NCI-H1436 (cell line): ENCODE results near the gene NAB1.
"Not testable (repeated sequence)": the region's sequence is repeated elsewhere in the genome, so short reads cannot be mapped to it uniquely, and the experiment has no call there.

Experiments
- DNase-seq: peaks from one replicate; lab custom pipeline; 2025; lab: John Stamatoyannopoulos, UW

NAB1 gene

GRCh38 chr2:190670182-190670946 is 21.5 kb downstream of the NAB1 start:
- no peak for DNase-seq

- DNase-seq = no peak
Measured at GRCh38 chr2:190674966-190675650, 26.2 kb downstream of the NAB1 start.

- no peak for DNase-seq
Measured at GRCh38 chr2:190677255-190677654, 28.4 kb downstream of the NAB1 start.

DNA sequence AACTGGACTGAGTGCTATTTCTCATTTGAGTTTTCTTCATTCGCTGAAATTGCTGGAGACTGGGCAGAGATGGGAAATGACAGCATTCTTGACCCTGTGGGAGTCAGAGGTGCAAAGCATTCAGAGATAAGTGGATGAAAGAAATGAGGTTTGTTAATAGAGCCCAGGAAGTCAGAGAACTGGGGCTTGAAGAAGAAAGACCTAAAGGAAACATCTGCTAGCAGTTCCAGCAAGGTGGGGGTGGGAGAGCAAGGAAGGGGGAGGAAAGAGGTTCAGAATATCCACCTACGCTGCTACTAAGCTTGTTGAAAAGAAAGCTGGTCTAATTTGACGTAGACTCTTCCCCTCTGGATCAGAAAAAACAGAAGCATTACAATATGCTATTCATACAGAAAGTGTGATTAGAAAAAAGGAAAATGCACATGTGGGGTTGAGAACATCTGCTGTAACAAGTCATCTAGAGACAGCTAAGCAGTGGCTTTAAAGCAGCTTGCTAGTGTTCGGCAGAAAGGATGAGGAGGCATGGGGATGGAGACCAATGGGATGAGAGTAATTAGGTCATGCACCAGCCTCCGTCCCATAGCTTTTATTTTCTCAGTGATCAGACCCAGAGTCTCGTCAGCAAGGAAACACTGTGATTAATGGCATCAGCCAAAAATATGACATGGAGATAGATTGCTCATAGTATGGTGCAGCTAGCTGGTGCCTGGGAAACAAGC is 29.7 kb downstream of the NAB1 start:
- no peak for DNase-seq

DNA sequence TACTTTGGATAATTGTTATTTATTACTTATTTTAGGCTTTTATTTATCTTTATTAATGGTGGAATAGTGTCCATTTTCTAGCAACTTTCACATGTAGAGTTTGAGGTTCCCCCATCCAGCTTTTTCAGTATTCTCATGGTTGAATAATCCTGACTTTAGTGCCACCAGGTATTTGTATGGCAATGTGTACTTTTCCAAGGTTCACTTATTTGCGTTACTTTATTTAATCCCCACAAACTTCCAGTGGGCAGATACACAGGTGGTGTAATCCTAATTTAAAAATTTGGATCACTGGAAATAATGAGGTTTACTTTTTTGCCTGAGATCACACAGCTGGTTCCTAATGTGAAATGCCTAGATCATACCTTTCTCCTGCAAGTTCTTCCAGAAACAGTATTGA is 30.5 kb downstream of the NAB1 start:
- DNase-seq = no peak

DNA sequence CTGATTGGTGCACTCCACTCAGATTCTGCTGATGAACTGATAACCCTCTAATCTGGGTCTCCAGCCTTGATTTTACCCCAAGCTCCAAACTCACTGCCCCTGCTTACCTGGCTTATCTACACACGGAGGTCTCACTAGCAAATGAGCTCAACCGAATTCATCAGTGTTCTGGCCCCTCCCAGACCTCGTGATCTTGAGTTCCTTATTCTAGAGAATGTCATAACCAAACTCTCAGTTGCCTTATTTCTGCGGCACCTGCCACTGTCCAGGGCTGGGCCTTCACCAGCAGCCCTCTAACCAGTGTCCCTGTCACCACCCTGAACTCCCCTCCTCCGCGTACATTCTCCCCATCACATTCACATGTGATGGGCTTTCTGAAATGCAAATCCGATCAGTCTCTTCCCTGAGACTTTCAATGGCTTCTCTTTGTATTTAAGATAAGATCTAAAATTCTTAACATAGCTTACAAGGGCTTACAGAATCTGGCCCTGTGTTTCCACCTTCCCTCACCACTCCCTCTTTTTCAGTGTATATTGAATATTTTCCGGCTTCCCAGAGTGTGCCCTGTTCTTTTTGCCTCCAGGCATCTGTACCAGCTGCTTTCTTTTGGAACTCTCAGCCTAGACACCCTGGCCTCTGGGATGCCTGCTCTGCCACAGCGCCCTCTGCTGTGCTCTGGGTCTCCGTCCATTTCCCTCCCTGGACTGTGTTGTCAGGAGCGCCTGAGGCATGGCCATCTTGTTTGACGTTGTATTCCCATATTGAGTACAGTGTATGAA is 31.1 kb downstream of the NAB1 start:
- DNase-seq = no peak

- DNase-seq = no peak
Measured at GRCh38 chr2:190682168-190682567, 33.3 kb downstream of the NAB1 start.

DNA sequence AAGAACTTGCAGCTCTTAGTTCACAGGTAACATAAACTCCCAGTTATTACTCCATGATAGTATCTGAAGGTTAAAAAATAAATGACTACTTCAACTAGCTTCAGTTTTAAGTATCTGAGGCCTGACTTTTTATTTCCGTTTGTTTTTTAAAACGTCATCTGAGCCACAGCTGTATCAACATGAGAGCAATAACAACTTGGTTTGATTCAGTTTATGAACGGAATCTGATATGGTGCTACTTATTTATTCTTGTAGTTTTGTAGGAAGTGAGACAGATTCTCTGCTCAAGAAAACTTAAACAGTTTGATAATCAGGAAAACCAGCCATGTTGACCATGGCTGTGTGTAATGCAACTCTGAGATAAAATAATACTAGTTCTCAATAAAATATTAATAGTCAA is 34.9 kb downstream of the NAB1 start:
- DNase-seq = no peak

DNA sequence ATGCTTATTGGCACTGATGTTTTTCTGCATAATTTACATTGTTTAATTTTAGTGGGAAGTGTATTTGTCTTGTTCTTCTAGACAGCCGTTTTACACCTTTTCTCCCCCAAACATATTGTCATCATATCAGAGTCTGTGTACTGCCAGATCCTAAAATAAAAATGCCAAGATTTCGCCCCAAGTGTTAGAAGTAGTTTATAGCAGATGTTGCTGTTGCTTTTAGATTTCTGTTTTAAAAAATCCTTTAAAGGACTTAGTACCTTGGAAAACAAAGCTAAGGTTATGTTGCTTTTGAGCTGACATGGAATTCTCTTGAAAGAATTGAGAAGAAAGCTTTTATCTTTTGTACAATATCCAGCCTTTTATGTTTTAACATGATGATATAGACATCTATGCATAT is 36.0 kb downstream of the NAB1 start:
- no peak for DNase-seq

- DNase-seq = no peak
Measured at GRCh38 chr2:190685333-190685732, 36.5 kb downstream of the NAB1 start.

- DNase-seq = no peak
Measured at GRCh38 chr2:190693533-190694232, 44.8 kb downstream of the NAB1 start.

GRCh38 chr2:190694479-190694878 is 45.6 kb downstream of the NAB1 start:
- no peak for DNase-seq

DNA sequence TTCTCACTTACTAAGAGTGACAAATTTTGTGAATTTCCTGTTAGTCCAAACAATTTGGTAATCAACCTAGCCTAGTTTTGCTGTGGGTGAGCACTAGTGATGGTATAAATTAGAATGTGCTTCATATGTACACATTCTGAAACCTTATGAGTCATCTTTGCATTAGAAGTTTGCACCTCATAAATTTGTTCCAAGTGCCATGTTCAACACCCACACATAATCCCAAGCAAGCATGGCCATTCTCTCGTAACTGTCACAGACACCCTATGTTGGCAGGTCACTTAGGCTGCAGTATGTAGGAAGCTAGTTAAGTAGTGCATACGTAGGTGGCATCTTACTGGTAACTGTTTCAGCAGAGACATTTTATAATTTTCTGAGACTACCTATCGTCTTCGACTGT is 46.9 kb downstream of the NAB1 start:
- no peak for DNase-seq

DNA sequence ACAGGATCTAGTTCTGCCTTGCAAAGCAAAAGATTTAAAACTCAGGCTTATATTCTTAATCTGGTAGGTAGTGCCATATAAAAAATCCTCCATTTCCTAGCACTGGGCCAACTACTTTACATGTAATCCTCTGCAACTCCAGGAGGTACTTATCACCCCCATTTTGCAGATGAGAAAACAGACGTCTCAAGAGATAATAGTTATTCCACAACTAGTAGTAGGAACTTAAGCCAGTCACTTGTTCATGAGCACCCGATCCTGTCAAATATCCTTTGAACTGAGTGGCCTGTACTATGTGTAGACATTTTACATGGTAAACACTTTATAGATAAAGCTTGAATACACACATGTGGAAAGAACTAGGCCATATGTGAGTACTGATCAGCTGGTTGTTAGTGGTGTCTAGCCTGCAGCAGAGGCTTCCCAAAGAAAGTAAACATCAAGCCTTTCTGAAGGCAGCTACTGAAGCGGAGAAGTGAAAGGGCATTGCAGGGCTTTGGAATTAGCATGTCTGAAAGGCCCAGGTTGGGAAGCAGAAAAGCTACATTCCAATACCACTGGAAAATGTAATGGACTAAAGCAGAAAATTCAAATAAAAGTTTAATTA is 48.0 kb downstream of the NAB1 start:
- no peak for DNase-seq

DNA sequence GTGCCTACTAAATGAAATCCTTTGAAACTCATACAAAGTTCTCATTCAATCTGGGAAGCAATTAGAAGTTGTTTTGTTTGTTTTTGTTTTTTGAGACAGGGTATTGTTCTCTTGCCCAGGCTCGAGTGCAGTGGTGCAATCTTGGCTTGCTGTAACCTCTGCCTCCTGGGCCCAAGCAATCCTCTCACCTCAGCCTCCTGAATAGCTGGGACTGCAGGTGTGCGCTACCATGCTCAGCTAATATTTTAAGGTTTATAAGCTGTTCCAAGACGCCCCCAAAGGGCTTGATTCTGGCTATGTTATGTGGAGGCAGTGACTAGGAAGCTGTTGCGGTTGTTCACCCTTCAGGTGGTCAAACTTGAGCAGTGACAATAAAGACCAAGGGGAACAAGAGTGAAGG is 48.5 kb downstream of the NAB1 start:
- DNase-seq = no peak

DNA sequence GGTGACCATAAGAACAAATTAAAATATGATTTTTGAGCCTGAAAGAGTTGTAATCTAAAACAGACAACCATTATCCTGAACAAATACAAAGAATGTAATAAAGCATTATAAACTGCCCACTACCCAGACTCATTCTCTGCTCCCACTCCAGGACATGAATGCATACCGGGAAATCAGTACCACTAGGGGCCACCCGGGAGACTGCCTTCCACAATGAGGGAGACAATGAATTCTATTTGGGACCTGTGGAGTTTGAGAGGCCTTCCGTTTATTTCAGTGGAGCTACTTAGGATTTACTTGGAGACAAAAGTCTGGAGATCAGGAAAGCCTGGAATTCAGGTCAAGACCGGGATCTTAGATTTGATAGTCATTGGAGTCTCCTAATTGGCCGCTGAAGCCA is 50.0 kb downstream of the NAB1 start:
- DNase-seq = no peak

DNA sequence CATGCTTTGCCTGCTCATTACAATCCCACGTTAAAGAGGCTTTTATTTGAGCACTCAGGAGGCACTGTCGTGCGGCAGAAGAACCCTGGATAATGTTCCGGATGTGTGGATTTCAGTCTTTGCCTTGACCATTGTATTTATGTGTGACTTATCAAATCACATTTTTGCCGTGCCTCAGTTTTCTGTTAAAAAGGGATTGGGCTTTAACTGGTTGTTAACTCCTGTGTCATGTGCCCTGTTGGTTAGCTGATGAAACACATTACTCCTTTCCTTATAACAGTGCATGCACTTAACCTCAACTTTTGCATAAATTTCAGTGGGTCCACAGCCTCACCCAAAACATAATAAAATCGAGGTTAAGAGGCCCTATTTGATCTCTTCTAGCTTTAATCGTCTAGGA is 52.7 kb downstream of the NAB1 start:
- DNase-seq = no peak

DNA sequence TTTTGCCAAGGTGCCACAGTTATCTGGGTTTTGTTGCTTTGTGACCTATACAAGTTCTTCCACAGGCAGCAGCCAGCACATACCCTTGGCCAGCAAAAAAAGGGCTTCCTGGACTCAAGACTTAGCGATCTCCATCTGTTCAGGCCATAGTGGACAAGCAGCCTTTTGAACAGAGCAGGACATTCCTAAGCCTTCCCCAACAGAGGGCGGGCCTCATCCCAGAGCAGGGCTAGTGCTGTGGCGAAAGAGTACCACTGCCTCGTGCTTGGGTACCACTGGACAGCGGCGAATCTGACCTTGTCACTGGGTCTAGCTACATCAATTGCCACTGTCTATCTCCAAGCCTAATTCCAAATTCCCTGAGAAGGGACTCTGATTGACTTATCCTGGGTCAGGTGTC is 56.4 kb downstream of the NAB1 start:
- DNase-seq = no peak

DNA sequence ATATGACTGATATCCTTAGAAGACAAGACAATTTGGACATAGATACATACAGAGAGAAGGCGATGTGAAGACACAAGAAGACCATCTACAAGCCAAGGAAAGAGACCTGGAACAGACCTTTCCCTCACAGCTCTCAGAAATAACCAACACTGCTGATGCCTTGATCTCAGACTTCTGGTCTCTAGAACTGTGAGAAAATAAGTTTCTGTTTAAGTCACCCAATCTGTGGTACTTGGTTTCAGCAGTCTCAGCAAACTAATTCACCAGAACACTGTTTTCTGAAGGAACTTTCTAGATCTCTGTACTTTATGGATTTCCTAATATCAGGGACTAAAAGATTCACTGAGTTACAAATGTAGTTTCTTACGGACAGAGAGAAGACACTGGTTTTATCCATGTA is 58.8 kb downstream of the NAB1 start:
- DNase-seq = no peak

GRCh38 chr2:190708650-190709049 is 59.8 kb downstream of the NAB1 start:
- not testable (repeated sequence) for DNase-seq

DNA sequence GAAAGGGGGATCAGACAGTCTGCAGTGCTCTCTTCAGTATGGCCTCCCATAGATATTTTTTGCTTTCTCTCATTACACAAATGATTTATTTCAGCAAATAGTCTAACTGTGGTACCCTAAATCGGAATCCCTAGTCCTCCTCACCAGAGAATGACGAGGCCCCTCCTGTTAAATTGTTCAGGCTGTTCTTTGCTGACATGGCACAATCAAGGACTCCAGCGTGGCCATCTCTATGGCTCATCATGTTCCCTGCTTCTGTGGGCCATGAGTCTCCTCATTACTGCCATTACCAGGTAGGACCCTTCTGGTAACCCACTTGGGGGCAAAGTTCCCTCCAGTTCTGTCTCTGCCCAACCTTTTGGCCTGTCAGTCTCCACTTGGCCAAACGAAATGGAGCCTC is 62.2 kb downstream of the NAB1 start:
- DNase-seq = no peak
